Upper lobe of right lung (tissue), 1 donor: ENCODE measurements around the gene SPAG16. TPM values are rescaled to one million over a fixed set of nuclear protein-coding genes. Genes with fewer than 3 reads are reported as not detected.

Experiments used
- ATAC-seq: fragments of 200-7000 bp; cut with Tn5 transposase; one replicate; pipeline ENCODE4 v1.9.1; 2020; ENCODE audit warnings: mild to moderate bottlenecking, moderate library complexity
- DNase-seq: peaks from one replicate; pipeline ENCODE4 v3.0.0-alpha.2; 2020
- H3K27ac ChIP-seq: fragments of 200-600 bp; one replicate; pipeline ENCODE4 v1.8.0; 2022
- H3K27me3 ChIP-seq: fragments of 200-600 bp; one replicate; pipeline ENCODE4 v1.8.0; 2022; ENCODE audit warnings: mild to moderate bottlenecking
- H3K36me3 ChIP-seq: fragments of 200-600 bp; one replicate; pipeline ENCODE4 v1.8.0; 2022
- H3K4me1 ChIP-seq: fragments of 200-600 bp; one replicate; pipeline ENCODE4 v1.8.0; 2022
- H3K4me3 ChIP-seq: fragments of 200-600 bp; one replicate; pipeline ENCODE4 v1.8.0; 2022; ENCODE audit warnings: mild to moderate bottlenecking
- H3K9me3 ChIP-seq: fragments of 200-600 bp; one replicate; pipeline ENCODE4 v1.8.0; 2022
- intact Hi-C: fragments of 100-400 bp; cut with DNase I; formaldehyde crosslinking; loops from one replicate; pipeline ENCODE4 v1.11.0; 2022
- total RNA-seq: library from RNA; stranded (reverse); fragmentation: NEBNext Ultra II Directional; extraction: Animal tissue kit (Norgen Biotek cat#: 25700); gene quantifications from one replicate; pipeline ENCODE4 v1.2.1, GENCODE V29; 2021
- TF ChIP-seq, protein P1 (sequence below): fragments of 200-600 bp; IDR thresholded peaks from one replicate; pipeline ENCODE4 v1.8.0; 2022; ENCODE audit warnings: antibody characterized with exemption
- donor health status: DM: no; HTN: yes; CAD: no; lungs with severe emphysema.

SPAG16 gene
- total RNA-seq, 1 donor from 2014 or later = 11.6 TPM

DNA sequence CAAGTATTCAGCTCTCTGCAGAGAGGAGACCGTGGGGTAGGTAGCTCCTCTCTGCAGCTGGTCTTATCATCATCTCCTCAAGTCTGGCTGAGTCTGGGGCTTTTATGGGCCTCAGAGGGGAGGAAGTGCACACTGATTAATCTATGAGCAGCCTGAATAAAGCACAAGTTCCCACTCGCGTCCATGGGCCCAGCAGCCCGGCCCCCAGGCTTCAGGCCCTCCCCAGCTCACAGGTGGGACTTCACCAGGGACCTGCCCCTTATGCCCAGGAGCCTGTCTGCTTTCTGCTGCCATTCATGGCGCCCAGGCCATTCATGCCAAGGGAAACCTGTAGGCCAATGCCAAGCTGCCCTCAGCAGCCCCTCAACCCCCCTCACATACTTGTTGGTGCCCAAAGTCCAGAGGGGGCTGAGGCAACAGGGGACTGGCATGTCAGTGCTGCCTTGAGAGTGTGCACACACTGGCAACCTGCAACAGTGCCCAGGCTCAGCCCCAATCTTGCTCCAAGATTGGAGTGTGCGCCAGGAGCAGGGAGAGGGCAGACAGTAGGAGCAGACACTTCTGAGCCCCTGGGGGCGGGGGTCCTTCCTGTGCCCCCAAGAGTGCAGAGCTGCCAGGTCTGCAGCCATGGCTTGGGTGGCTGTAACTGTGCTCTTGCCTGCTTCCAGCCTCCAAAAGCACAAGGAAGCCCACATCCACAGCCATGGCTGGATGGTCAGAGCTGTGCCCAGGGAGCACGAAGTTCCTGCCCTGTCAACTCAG lies 751.0 kb downstream of the SPAG16 start:
- no peak overlapping the region for H3K27ac ChIP-seq
- peak; percentile 29 for ATAC-seq
- no peaks in the 10 kb centered on the region for H3K4me1 ChIP-seq
- DNase-seq = no peak
- no peaks in the 10 kb centered on the region for H3K9me3 ChIP-seq
- intact Hi-C loops = no loop called here
- no peak overlapping the region for H3K4me3 ChIP-seq
- TF ChIP-seq, protein P1, sequence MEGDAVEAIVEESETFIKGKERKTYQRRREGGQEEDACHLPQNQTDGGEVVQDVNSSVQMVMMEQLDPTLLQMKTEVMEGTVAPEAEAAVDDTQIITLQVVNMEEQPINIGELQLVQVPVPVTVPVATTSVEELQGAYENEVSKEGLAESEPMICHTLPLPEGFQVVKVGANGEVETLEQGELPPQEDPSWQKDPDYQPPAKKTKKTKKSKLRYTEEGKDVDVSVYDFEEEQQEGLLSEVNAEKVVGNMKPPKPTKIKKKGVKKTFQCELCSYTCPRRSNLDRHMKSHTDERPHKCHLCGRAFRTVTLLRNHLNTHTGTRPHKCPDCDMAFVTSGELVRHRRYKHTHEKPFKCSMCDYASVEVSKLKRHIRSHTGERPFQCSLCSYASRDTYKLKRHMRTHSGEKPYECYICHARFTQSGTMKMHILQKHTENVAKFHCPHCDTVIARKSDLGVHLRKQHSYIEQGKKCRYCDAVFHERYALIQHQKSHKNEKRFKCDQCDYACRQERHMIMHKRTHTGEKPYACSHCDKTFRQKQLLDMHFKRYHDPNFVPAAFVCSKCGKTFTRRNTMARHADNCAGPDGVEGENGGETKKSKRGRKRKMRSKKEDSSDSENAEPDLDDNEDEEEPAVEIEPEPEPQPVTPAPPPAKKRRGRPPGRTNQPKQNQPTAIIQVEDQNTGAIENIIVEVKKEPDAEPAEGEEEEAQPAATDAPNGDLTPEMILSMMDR = no peak
- no peaks in the 10 kb centered on the region for H3K27me3 ChIP-seq
- H3K36me3 ChIP-seq = no peaks in the 10 kb centered on the region

DNA sequence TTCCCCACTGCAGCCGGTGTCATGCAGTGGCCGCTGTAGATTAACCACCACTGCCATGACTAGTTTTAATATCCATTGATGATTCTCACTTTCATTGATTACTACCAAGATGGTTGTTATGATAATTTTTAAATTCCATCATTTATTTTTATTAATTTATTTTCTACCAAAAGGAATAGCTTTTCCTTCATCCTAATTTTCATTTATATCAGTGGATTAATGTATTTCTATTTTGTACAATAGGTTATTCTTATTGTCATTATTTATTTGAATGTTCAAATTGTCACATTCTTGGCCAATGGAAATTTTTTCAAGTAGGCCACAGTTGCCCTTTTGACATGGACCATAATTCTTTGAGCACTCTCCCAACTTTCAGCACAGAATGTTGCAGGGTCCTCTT lies 751.7 kb downstream of the SPAG16 start:
- ATAC-seq (no peak), DNase-seq (no peak)

DNA sequence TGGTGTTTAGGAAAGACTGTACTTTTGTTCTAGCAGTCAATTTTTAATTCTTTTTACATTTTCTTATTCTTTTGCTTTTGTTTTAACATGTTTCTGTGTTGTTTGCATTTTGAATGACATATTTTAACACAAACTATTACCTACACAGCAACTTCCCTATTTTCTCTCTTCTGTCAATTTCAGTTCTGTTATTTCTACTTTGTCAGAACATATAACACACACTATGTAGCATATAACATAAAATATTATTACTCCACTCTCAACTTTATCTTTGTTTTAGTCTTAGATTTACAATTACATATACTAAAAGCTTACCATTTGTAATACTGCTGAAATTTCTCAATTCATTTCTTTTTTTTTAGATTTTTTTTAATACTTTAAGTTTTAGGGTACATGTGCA lies 753.9 kb downstream of the SPAG16 start:
- ATAC-seq = no peak
- Histone ChIP-seq H3K27me3 (no peaks in the 10 kb centered on the region), H3K36me3 (no peaks in the 10 kb centered on the region), H3K27ac (no peak overlapping the region), H3K9me3 (no peaks in the 10 kb centered on the region), H3K4me3 (no peak overlapping the region), H3K4me1 (no peaks in the 10 kb centered on the region)
- intact Hi-C loops = no loop called here
- DNase-seq = no peak
- TF ChIP-seq, protein P1 = no peak

More for the DNA sequence above, 751.7 kb downstream of the SPAG16 start:
- Histone ChIP-seq H3K36me3 (no peaks in the 10 kb centered on the region), H3K27me3 (no peaks in the 10 kb centered on the region), H3K9me3 (no peaks in the 10 kb centered on the region), H3K4me3 (no peak overlapping the region), H3K27ac (no peak overlapping the region), H3K4me1 (no peaks in the 10 kb centered on the region)
- TF ChIP-seq, protein P1 = no peak
- intact Hi-C loops = no loop called here

DNA sequence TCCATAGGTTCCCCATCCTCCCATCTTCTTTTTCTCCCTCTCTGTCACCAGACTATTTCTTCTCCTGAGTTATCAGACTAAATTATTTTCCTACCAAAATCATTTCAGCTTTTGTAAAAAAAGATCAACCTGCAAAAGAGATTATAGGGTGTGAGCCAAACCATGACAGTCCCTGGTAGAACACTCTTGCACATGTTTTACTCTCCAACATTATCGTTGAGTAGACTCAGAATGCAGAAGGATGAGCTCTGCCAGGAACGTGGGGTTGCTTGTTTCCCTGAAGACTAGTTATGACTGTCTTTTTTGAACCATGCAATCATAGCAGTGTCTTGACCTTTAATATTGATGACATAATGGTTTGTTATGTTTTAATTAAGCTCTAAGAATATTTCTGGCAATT lies 766.5 kb downstream of the SPAG16 start:
- Histone ChIP-seq H3K4me3 (no peak overlapping the region), H3K27me3 (no peaks in the 10 kb centered on the region), H3K9me3 (no peaks in the 10 kb centered on the region), H3K36me3 (no peaks in the 10 kb centered on the region), H3K4me1 (no peaks in the 10 kb centered on the region), H3K27ac (no peak overlapping the region)
- DNase-seq (no peak), ATAC-seq (no peak)
- TF ChIP-seq, protein P1 = no peak
- intact Hi-C loops = no loop called here

DNA sequence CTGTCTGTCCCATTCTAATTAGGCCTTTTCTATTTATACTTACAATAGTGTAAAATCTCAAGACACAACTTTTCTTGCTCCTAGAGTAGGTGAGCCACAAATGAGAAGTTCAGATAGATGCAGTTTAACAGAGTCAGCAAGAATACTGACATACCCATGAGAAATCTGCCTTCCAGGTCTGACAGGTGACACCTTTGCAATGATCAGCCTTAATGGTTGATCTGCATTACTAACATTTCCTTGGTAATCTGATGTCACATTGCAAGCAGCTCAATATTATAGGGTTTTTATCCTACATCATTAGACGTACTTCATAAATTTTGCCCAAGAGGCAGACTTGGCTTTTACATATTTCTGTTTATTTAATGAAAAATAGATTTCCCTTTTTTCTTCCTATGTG lies 767.3 kb downstream of the SPAG16 start:
- H3K9me3 ChIP-seq = no peaks in the 10 kb centered on the region
- DNase-seq (no peak), ATAC-seq (no peak)
- TF ChIP-seq, protein P1 = no peak
- H3K4me3 ChIP-seq = no peak overlapping the region
- H3K4me1 ChIP-seq = no peaks in the 10 kb centered on the region
- H3K36me3 ChIP-seq = no peaks in the 10 kb centered on the region
- no peaks in the 10 kb centered on the region for H3K27me3 ChIP-seq
- intact Hi-C loops = no loop called here
- no peak overlapping the region for H3K27ac ChIP-seq
